Stomach smooth muscle (tissue), 2 donors: ENCODE data around the gene DOCK3.

Source experiments
- H3K27ac ChIP-seq: one replicate; pipeline ENCODE4 v1.7.0; 2013; ENCODE audit warnings: mild to moderate bottlenecking, low read length, inconsistent platforms
- H3K27me3 ChIP-seq, 2 donors: one replicate each; pipeline ENCODE4 v1.7.0; 2013; ENCODE audit warnings: low read length in 2 of 2; ENCODE audit not compliant: insufficient read depth in 2 of 2, control insufficient read depth in 1 of 2
- H3K36me3 ChIP-seq, 2 donors: one replicate each; pipeline ENCODE4 v1.7.0; 2013; ENCODE audit warnings: low read length in 2 of 2; ENCODE audit not compliant: control insufficient read depth in 2 of 2, insufficient read depth in 2 of 2
- H3K4me1 ChIP-seq: one replicate; pipeline ENCODE4 v1.7.0; 2013; ENCODE audit warnings: low read length; ENCODE audit not compliant: control insufficient read depth, insufficient read depth
- H3K4me3 ChIP-seq, 2 donors: one replicate each; pipeline ENCODE4 v1.7.0; 2013; ENCODE audit warnings: low read length in 2 of 2
- H3K9ac ChIP-seq, 2 donors: one replicate each; pipeline ENCODE4 v1.7.0; 2013; ENCODE audit warnings: low read length in 2 of 2, mild to moderate bottlenecking in 1 of 2
- H3K9me3 ChIP-seq, 2 donors: one replicate each; pipeline ENCODE4 v1.7.0; 2013; ENCODE audit warnings: low read length in 2 of 2; ENCODE audit not compliant: control insufficient read depth in 2 of 2
- donor health status: healthy.
- donor health status: Pancreatic carcinoma.

The DOCK3 gene

GRCh38 chr3:51391075-51391565, 716.4 kb downstream of the DOCK3 start, which contains the start of gene RBM15B:
Gene RBM15B, plus strand, starts transcription at chr3:51391285. Its CDS starts 115 bp downstream, at chr3:51391400.
- H3K27me3 ChIP-seq = no peaks in the 10 kb centered on the region
- peaks cover 40 to 48% of the 10 kb centered on the region in 2 donors for H3K36me3 ChIP-seq
- H3K4me3 ChIP-seq = peak within 1 kb of the TSS; percentile 54 to 78
- peaks cover 61% of the 10 kb centered on the region for H3K4me1 ChIP-seq
- H3K27ac ChIP-seq = peak within 1 kb of the TSS; percentile 60
- H3K9me3 ChIP-seq = no peaks in the 10 kb centered on the region
- peak within 1 kb of the TSS; percentile 54 to 72 for H3K9ac ChIP-seq

DNA sequence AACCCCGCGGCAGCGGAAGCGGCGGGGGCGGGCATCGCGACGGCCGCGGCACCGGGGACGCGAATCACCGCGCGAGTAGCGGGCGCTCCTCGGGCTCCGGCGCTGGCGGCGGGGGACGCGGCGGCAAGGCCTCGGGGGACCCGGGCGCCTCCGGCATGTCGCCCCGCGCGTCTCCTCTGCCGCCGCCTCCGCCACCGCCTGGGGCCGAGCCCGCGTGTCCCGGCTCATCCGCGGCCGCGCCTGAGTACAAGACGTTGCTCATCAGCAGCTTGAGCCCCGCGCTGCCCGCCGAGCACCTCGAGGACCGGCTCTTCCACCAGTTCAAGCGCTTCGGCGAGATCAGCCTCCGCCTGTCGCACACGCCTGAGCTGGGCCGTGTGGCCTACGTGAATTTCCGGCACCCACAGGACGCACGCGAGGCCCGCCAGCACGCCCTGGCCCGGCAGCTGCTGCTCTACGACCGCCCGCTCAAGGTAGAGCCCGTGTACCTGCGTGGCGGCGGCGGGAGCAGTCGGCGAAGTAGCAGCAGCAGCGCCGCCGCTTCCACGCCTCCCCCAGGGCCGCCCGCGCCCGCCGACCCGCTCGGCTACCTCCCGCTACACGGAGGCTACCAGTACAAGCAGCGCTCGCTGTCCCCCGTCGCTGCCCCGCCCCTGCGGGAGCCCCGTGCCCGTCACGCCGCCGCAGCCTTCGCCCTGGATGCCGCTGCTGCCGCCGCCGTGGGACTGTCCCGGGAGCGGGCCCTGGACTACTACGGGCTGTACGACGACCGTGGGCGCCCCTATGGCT, 717.0 kb downstream of the DOCK3 start:
- H3K9ac ChIP-seq = peak overlapping the region; percentile 54 to 72
- peak overlapping the region; percentile 44 to 78 for H3K4me3 ChIP-seq
- peaks cover 61% of the 10 kb centered on the region for H3K4me1 ChIP-seq
- H3K36me3 ChIP-seq = peaks cover 43 to 50% of the 10 kb centered on the region in 2 donors
- no peaks in the 10 kb centered on the region for H3K9me3 ChIP-seq
- no peaks in the 10 kb centered on the region for H3K27me3 ChIP-seq
- peak overlapping the region; percentile 60 for H3K27ac ChIP-seq

GRCh38 chr3:51392355-51393133, 717.8 kb downstream of the DOCK3 start:
- peaks cover 62% of the 10 kb centered on the region for H3K4me1 ChIP-seq
- H3K9me3 ChIP-seq = no peaks in the 10 kb centered on the region
- H3K27me3 ChIP-seq = no peaks in the 10 kb centered on the region
- peak overlapping the region; percentile 36 to 54 for H3K9ac ChIP-seq
- H3K36me3 ChIP-seq = peaks cover 50 to 51% of the 10 kb centered on the region in 2 donors
- H3K27ac ChIP-seq = peak overlapping the region; percentile 60
- peak overlapping the region; percentile 44 to 78 for H3K4me3 ChIP-seq

DNA sequence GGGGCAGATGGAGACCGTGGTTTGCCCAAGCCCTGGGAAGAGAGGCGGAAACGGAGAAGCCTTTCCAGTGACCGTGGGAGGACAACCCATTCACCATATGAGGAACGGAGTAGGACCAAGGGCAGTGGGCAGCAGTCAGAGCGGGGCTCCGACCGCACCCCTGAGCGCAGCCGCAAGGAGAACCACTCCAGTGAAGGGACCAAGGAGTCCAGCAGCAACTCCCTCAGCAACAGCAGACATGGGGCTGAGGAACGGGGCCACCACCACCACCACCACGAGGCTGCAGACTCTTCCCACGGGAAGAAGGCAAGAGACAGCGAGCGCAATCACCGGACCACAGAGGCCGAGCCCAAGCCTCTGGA, 718.4 kb downstream of the DOCK3 start:
- H3K4me3 ChIP-seq = peak overlapping the region in 1 of 2 donors; percentile 29
- peaks cover 44 to 49% of the 10 kb centered on the region in 2 donors for H3K36me3 ChIP-seq
- H3K27ac ChIP-seq = no peak overlapping the region
- H3K4me1 ChIP-seq = peaks cover 58% of the 10 kb centered on the region
- no peaks in the 10 kb centered on the region for H3K9me3 ChIP-seq
- no peak overlapping the region for H3K9ac ChIP-seq
- H3K27me3 ChIP-seq = no peaks in the 10 kb centered on the region

DNA sequence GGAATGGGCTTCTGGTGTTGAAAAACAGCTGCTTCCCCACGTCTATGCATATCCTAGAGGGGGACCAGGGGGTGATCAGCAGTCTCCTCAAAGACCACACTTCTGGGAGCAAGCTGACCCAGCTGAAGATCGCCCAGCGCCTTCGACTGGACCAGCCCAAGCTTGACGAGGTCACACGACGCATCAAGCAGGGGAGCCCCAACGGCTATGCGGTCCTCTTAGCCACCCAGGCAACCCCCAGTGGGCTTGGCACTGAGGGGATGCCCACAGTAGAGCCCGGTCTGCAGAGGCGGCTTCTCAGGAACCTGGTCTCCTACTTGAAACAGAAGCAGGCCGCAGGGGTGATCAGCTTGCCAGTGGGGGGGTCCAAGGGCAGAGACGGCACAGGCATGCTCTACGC, 718.8 kb downstream of the DOCK3 start:
- Histone ChIP-seq H3K4me1 (peaks cover 58% of the 10 kb centered on the region), H3K27ac (no peak overlapping the region), H3K4me3 (peak overlapping the region in 1 of 2 donors; percentile 8)

GRCh38 chr3:51394541-51394940, 719.8 kb downstream of the DOCK3 start:
- H3K27me3 ChIP-seq = no peaks in the 10 kb centered on the region
- H3K4me3 ChIP-seq = peak overlapping the region in 1 of 2 donors; percentile 15
- peak overlapping the region in 1 of 2 donors; percentile 21 for H3K9ac ChIP-seq
- peaks cover 45 to 50% of the 10 kb centered on the region in 2 donors for H3K36me3 ChIP-seq
- no peaks in the 10 kb centered on the region for H3K9me3 ChIP-seq
- H3K27ac ChIP-seq = no peak overlapping the region
- H3K4me1 ChIP-seq = peaks cover 58% of the 10 kb centered on the region

More for the DNA sequence above, 718.8 kb downstream of the DOCK3 start:
- no peaks in the 10 kb centered on the region for H3K27me3 ChIP-seq
- H3K9ac ChIP-seq = no peak overlapping the region
- H3K9me3 ChIP-seq = no peaks in the 10 kb centered on the region
- H3K36me3 ChIP-seq = peaks cover 42 to 47% of the 10 kb centered on the region in 2 donors

DNA sequence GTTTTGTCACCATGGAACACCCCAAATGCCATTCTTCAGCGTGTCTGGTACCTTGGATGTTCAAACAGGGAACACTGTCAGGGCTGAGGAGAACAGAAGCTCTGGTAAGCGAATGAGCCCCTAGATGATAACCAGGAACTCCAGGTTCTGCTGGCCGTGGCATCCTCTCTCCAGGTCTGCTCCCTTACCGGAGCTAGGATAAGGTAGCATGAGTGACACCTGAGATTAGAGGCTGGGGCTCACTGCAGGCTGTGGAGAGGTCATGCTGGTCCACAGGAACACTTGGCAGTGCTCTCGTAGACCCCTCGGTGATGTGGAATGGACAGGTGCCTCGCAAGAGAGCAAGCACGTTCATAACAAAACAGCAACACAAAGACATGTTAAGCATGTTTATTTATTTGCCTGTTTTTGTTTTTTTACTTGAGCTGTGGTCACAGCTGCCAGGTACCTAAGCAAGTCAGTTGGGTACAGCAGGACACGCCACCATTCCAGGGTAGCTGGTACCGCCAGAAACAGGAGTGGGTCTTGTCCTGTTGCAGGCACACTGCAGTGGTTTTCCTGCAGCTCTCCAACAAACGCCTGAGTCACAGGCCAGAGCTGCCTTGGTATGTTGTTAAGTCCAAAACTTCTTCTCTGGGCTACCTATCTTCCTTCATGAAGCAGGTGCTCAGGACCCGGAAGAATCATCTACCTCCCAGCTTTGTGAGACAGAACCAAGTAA, 720.9 kb downstream of the DOCK3 start:
- Histone ChIP-seq H3K27ac (no peak overlapping the region), H3K36me3 (peaks cover 50 to 51% of the 10 kb centered on the region in 2 donors), H3K9me3 (no peaks in the 10 kb centered on the region), H3K9ac (no peak overlapping the region), H3K4me1 (peaks cover 50% of the 10 kb centered on the region), H3K27me3 (no peaks in the 10 kb centered on the region), H3K4me3 (no peak overlapping the region)

- no peak overlapping the region for H3K4me3 ChIP-seq
- H3K9me3 ChIP-seq = no peaks in the 10 kb centered on the region
- H3K4me1 ChIP-seq = peaks cover 47% of the 10 kb centered on the region
- no peak overlapping the region for H3K27ac ChIP-seq
- peaks cover 51 to 52% of the 10 kb centered on the region in 2 donors for H3K36me3 ChIP-seq
- H3K9ac ChIP-seq = no peak overlapping the region
- no peaks in the 10 kb centered on the region for H3K27me3 ChIP-seq
Observed at GRCh38 chr3:51396401-51396800, 721.7 kb downstream of the DOCK3 start.

DNA sequence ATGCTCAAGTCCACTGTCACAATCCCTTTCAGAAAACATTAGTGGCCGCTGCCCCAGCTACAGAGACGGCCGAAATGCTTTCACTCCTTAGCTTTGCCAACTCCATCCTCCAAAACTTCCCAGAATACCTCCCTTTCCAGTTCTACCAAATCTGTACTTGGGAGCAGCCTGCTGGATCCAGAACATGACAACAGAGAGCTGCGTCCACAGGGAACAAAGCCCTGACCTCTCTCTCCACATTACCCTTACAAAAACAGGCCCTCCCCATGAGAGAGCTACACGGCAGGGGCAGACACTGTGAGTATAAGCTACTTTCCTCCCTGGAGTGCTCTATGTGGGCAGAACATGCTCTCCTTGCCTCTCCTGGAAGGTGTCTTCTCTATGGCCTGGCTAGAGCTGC, 722.7 kb downstream of the DOCK3 start:
- H3K9ac ChIP-seq = peak overlapping the region in 1 of 2 donors; percentile 42
- peaks cover 39% of the 10 kb centered on the region for H3K4me1 ChIP-seq
- H3K27ac ChIP-seq = no peak overlapping the region

GRCh38 chr3:51398595-51399310, 724.0 kb downstream of the DOCK3 start:
- peaks cover 49 to 53% of the 10 kb centered on the region in 2 donors for H3K36me3 ChIP-seq
- peaks cover 26% of the 10 kb centered on the region for H3K4me1 ChIP-seq

More for the DNA sequence above, 722.7 kb downstream of the DOCK3 start:
- Histone ChIP-seq H3K9me3 (no peaks in the 10 kb centered on the region), H3K36me3 (peaks cover 53 to 55% of the 10 kb centered on the region in 2 donors), H3K27me3 (no peaks in the 10 kb centered on the region), H3K4me3 (no peak overlapping the region)

More at GRCh38 chr3:51398595-51399310, 724.0 kb downstream of the DOCK3 start:
- Histone ChIP-seq H3K9ac (peak overlapping the region in 1 of 2 donors; percentile 6), H3K27ac (no peak overlapping the region), H3K27me3 (no peaks in the 10 kb centered on the region), H3K9me3 (no peaks in the 10 kb centered on the region), H3K4me3 (no peak overlapping the region)
